Rectal smooth muscle tissue (tissue), 1 donor: ENCODE data around the gene UBA1.

Source experiments
- H3K27ac ChIP-seq: one replicate; pipeline ENCODE4 v1.7.0; 2013; ENCODE audit warnings: low read depth, low read length, inconsistent platforms
- H3K27me3 ChIP-seq: one replicate; pipeline ENCODE4 v1.7.0; 2013; ENCODE audit warnings: low read length; ENCODE audit not compliant: control insufficient read depth, insufficient read depth
- H3K36me3 ChIP-seq: one replicate; pipeline ENCODE4 v1.7.0; 2013; ENCODE audit warnings: low read length; ENCODE audit not compliant: control insufficient read depth, insufficient read depth
- H3K4me1 ChIP-seq: one replicate; pipeline ENCODE4 v1.7.0; 2013; ENCODE audit warnings: low read length; ENCODE audit not compliant: control insufficient read depth, insufficient read depth
- H3K4me3 ChIP-seq: one replicate; pipeline ENCODE4 v1.7.0; 2013; ENCODE audit warnings: low read length
- H3K9ac ChIP-seq: one replicate; pipeline ENCODE4 v1.7.0; 2013; ENCODE audit warnings: low read length

Gene UBA1

DNA sequence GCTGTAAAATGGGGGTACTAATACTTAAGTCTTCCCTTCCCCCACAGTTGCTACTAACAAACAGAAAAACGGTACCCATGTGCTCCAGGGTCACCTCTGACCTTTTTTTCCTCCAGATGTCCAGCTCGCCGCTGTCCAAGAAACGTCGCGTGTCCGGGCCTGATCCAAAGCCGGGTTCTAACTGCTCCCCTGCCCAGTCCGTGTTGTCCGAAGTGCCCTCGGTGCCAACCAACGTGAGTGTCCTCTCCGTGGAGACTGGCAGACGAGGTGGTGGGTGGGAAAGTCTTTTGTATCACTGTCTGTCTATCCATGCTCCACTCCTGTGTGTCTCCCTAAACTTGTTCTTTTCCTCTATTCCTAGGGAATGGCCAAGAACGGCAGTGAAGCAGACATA, 5.1 kb downstream of the UBA1 start:
- Histone ChIP-seq H3K9ac (no peak overlapping the region), H3K4me1 (peaks cover 17% of the 10 kb centered on the region), H3K27me3 (no peaks in the 10 kb centered on the region), H3K27ac (no peak overlapping the region), H3K36me3 (peaks cover 57% of the 10 kb centered on the region), H3K4me3 (no peak overlapping the region)

GRCh38 chrX:47199286-47199685, 5.7 kb downstream of the UBA1 start:
- no peaks in the 10 kb centered on the region for H3K27me3 ChIP-seq
- H3K36me3 ChIP-seq = peaks cover 60% of the 10 kb centered on the region
- peaks cover 17% of the 10 kb centered on the region for H3K4me1 ChIP-seq
- no peak overlapping the region for H3K27ac ChIP-seq
- H3K9ac ChIP-seq = no peak overlapping the region
- no peak overlapping the region for H3K4me3 ChIP-seq

GRCh38 chrX:47200385-47201150, 6.9 kb downstream of the UBA1 start:
- H3K27ac ChIP-seq = no peak overlapping the region
- no peak overlapping the region for H3K9ac ChIP-seq
- peaks cover 63% of the 10 kb centered on the region for H3K36me3 ChIP-seq

GRCh38 chrX:47201345-47201944, 7.8 kb downstream of the UBA1 start:
- no peak overlapping the region for H3K27ac ChIP-seq
- H3K4me1 ChIP-seq = peaks cover 7% of the 10 kb centered on the region
- no peaks in the 10 kb centered on the region for H3K27me3 ChIP-seq
- H3K36me3 ChIP-seq = peaks cover 71% of the 10 kb centered on the region
- no peak overlapping the region for H3K4me3 ChIP-seq
- H3K9ac ChIP-seq = no peak overlapping the region

More at GRCh38 chrX:47200385-47201150, 6.9 kb downstream of the UBA1 start:
- Histone ChIP-seq H3K4me1 (peaks cover 13% of the 10 kb centered on the region), H3K4me3 (no peak overlapping the region), H3K27me3 (no peaks in the 10 kb centered on the region)

DNA sequence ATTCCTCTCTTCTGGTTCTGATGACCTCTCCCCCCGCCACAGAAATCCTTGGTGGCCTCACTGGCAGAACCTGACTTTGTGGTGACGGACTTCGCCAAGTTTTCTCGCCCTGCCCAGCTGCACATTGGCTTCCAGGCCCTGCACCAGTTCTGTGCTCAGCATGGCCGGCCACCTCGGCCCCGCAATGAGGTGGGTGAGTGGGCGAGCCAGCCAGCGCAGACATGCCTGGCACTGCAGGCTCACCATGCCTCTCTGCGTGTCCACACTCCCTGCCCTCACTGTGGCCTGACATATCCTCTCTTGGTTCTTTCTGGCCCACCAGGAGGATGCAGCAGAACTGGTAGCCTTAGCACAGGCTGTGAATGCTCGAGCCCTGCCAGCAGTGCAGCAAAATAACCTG, 8.7 kb downstream of the UBA1 start:
- no peaks in the 10 kb centered on the region for H3K27me3 ChIP-seq
- peaks cover 2% of the 10 kb centered on the region for H3K4me1 ChIP-seq
- no peak overlapping the region for H3K4me3 ChIP-seq
- peaks cover 70% of the 10 kb centered on the region for H3K36me3 ChIP-seq
- H3K27ac ChIP-seq = no peak overlapping the region
- no peak overlapping the region for H3K9ac ChIP-seq

DNA sequence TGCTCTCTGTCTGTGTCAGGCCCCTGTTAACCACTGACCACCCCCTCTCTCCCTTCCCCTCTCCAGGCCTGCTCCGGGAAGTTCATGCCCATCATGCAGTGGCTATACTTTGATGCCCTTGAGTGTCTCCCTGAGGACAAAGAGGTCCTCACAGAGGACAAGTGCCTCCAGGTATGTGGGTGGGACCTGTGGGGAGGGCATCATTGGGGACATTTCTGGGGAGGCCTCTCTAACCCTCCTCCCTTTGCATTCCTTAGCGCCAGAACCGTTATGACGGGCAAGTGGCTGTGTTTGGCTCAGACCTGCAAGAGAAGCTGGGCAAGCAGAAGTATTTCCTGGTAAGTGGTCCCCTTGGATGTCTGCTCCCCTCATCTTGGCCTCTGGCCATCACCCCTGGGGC, 9.2 kb downstream of the UBA1 start:
- Histone ChIP-seq H3K4me1 (peaks cover under 1% of the 10 kb centered on the region), H3K36me3 (peaks cover 70% of the 10 kb centered on the region), H3K27me3 (no peaks in the 10 kb centered on the region)

DNA sequence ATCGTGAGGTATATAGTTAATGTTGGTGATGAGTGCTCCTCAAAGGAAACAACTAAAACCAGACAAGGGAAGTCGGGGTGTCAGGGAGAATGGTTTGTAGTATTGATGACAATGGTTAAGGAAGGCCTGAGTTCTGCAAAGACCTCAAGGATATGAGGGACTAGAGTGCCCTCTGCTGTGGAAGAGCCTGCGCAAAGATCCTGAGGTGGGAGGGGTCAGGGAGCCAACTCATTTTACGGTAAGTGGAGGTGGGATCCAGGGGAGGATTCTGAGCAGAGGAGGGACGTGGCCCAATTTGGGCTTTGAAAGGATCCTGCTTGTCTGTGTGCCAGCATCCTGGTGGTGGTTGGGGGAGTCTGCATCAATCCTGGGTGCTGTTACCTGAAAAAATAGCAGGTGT, 11.3 kb downstream of the UBA1 start:
- peaks cover 63% of the 10 kb centered on the region for H3K36me3 ChIP-seq
- no peak overlapping the region for H3K27ac ChIP-seq
- H3K4me1 ChIP-seq = no peaks in the 10 kb centered on the region
- H3K27me3 ChIP-seq = no peaks in the 10 kb centered on the region
- no peak overlapping the region for H3K9ac ChIP-seq
- H3K4me3 ChIP-seq = no peak overlapping the region

More for the DNA sequence above, 9.2 kb downstream of the UBA1 start:
- no peak overlapping the region for H3K9ac ChIP-seq
- H3K4me3 ChIP-seq = no peak overlapping the region
- H3K27ac ChIP-seq = no peak overlapping the region

GRCh38 chrX:47206316-47206715, 12.7 kb downstream of the UBA1 start:
- no peaks in the 10 kb centered on the region for H3K27me3 ChIP-seq
- peaks cover 64% of the 10 kb centered on the region for H3K36me3 ChIP-seq

GRCh38 chrX:47208108-47208507, 14.5 kb downstream of the UBA1 start:
- Histone ChIP-seq H3K4me3 (no peak overlapping the region), H3K9ac (no peak overlapping the region), H3K4me1 (no peaks in the 10 kb centered on the region), H3K27me3 (no peaks in the 10 kb centered on the region), H3K27ac (no peak overlapping the region), H3K36me3 (peaks cover 63% of the 10 kb centered on the region)

More at GRCh38 chrX:47206316-47206715, 12.7 kb downstream of the UBA1 start:
- H3K27ac ChIP-seq = no peak overlapping the region
- no peaks in the 10 kb centered on the region for H3K4me1 ChIP-seq
- no peak overlapping the region for H3K4me3 ChIP-seq
- H3K9ac ChIP-seq = no peak overlapping the region

GRCh38 chrX:47209508-47210238, 16.0 kb downstream of the UBA1 start:
- Histone ChIP-seq H3K9ac (no peak overlapping the region), H3K36me3 (peaks cover 64% of the 10 kb centered on the region), H3K4me1 (no peaks in the 10 kb centered on the region), H3K4me3 (no peak overlapping the region), H3K27me3 (no peaks in the 10 kb centered on the region), H3K27ac (no peak overlapping the region)

- no peaks in the 10 kb centered on the region for H3K4me1 ChIP-seq
- H3K27me3 ChIP-seq = no peaks in the 10 kb centered on the region
- H3K27ac ChIP-seq = no peak overlapping the region
- no peak overlapping the region for H3K9ac ChIP-seq
- H3K36me3 ChIP-seq = peaks cover 74% of the 10 kb centered on the region
- H3K4me3 ChIP-seq = no peak overlapping the region
Observed at GRCh38 chrX:47210661-47211425, 17.2 kb downstream of the UBA1 start.
